RWPE2 (cell line): ENCODE data around the gene SLITRK6.

ENCODE experiments used
- ATAC-seq: fragments of 200-7000 bp; cut with Tn5 transposase; 3 replicates; pipeline ENCODE4 v1.9.1; 2021; ENCODE audit warnings: low read depth
- DNase-seq: peaks from one replicate; pipeline ENCODE4 v3.0.0-alpha.2; 2020; ENCODE audit warnings: low spot score
- H3K27ac ChIP-seq: fragments of 450-650 bp; 2 replicates; pipeline ENCODE4 v1.5.1; 2017; ENCODE audit warnings: mild to moderate bottlenecking; ENCODE audit not compliant: poor library complexity, severe bottlenecking
- H3K27me3 ChIP-seq: fragments of 250-450 bp; sonication (Bioruptor Pico); 2 replicates; pipeline ENCODE4 v1.5.1; 2021; ENCODE audit warnings: mild to moderate bottlenecking, moderate library complexity; ENCODE audit not compliant: insufficient read depth, poor library complexity, severe bottlenecking
- H3K36me3 ChIP-seq: fragments of 250-450 bp; sonication (Bioruptor Pico); 2 replicates; pipeline ENCODE4 v1.5.1; 2020; ENCODE audit warnings: low read depth, mild to moderate bottlenecking, moderate library complexity
- H3K4me1 ChIP-seq: fragments of 250-450 bp; sonication (Bioruptor Pico); 2 replicates; pipeline ENCODE4 v1.5.1; 2021; ENCODE audit warnings: mild to moderate bottlenecking, moderate library complexity; ENCODE audit not compliant: insufficient read depth, poor library complexity, severe bottlenecking
- H3K4me3 ChIP-seq: fragments of 250-450 bp; sonication (Bioruptor Pico); 2 replicates; pipeline ENCODE4 v1.5.1; 2021; ENCODE audit warnings: mild to moderate bottlenecking, moderate library complexity; ENCODE audit not compliant: severe bottlenecking
- H3K9me3 ChIP-seq: fragments of 250-450 bp; sonication (Bioruptor Pico); 2 replicates; pipeline ENCODE4 v1.5.1; 2021; ENCODE audit warnings: mild to moderate bottlenecking, moderate library complexity; ENCODE audit not compliant: severe bottlenecking
- TF ChIP-seq, protein P1 (sequence below): fragments of 450-650 bp; IDR thresholded peaks from one replicate; pipeline ENCODE4 v1.5.1; 2017; ENCODE audit warnings: mild to moderate bottlenecking, moderate library complexity; ENCODE audit not compliant: poor library complexity, severe bottlenecking

The SLITRK6 gene

DNA sequence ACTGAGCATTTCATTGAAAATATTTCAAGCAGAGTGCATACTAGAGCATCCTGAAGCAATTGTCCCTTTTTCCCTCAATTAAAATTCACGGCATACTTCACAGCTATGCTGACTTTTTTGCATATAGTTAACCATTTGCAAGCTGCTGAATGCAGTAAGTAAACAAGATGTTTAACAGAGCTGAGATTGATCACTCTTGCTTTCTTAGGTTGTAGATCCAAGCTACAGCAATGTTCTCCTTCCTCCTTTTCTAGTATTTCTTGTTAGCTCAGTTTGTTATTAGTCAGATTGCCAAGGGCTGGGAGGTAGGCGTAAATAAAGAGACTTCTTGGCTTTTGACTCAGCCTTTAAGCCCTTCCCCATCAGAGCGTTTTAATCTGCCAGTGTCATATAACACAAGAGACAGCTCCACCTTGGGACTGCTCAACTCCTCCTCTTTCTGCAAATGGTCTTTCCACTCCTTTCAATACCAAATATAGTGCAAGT, at the start of gene SLITRK6:
TSS of gene SLITRK6 (minus strand) at position 323 of the 486 bp plus-strand sequence. CDS start 2,911 bp downstream, outside the sequence.
- no peaks in the 10 kb centered on the region for H3K27me3 ChIP-seq
- TF ChIP-seq, protein P1, sequence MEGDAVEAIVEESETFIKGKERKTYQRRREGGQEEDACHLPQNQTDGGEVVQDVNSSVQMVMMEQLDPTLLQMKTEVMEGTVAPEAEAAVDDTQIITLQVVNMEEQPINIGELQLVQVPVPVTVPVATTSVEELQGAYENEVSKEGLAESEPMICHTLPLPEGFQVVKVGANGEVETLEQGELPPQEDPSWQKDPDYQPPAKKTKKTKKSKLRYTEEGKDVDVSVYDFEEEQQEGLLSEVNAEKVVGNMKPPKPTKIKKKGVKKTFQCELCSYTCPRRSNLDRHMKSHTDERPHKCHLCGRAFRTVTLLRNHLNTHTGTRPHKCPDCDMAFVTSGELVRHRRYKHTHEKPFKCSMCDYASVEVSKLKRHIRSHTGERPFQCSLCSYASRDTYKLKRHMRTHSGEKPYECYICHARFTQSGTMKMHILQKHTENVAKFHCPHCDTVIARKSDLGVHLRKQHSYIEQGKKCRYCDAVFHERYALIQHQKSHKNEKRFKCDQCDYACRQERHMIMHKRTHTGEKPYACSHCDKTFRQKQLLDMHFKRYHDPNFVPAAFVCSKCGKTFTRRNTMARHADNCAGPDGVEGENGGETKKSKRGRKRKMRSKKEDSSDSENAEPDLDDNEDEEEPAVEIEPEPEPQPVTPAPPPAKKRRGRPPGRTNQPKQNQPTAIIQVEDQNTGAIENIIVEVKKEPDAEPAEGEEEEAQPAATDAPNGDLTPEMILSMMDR = peak; percentile 41
- H3K9me3 ChIP-seq = no peaks in the 10 kb centered on the region
- H3K27ac ChIP-seq = peak within 1 kb of the TSS; percentile 70
- H3K4me3 ChIP-seq = peak within 1 kb of the TSS; percentile 37
- peaks cover 22% of the 10 kb centered on the region for H3K4me1 ChIP-seq
- H3K36me3 ChIP-seq = peaks cover 31% of the 10 kb centered on the region
- DNase-seq (peak; percentile 60), ATAC-seq (peak; percentile 100)

DNA sequence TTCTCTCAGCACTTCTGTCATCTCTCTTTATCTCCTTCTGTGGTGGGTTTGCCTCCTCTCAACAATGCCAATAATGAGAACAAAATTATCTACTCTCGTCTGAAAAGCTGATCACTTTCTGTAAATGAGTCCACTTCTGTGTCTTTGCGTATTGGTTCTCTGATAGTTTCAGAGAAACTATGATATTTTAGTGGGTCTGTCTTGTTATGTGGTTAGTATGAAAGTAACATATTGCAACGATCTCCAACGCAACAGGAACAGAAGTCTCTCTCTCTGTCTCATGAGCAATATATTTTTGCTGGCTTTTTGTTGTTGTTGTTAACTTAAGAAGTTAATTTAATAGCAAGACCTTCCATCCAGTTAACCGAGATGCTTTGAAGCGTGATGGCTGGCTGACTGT, 47.8 kb upstream of the SLITRK6 start:
- H3K4me1 ChIP-seq = no peaks in the 10 kb centered on the region
- TF ChIP-seq, protein P1 = no peak
- ATAC-seq (no peak), DNase-seq (no peak)
- H3K9me3 ChIP-seq = no peaks in the 10 kb centered on the region
- H3K36me3 ChIP-seq = no peaks in the 10 kb centered on the region
- H3K27me3 ChIP-seq = no peaks in the 10 kb centered on the region
- no peak overlapping the region for H3K27ac ChIP-seq
- H3K4me3 ChIP-seq = no peak overlapping the region

DNA sequence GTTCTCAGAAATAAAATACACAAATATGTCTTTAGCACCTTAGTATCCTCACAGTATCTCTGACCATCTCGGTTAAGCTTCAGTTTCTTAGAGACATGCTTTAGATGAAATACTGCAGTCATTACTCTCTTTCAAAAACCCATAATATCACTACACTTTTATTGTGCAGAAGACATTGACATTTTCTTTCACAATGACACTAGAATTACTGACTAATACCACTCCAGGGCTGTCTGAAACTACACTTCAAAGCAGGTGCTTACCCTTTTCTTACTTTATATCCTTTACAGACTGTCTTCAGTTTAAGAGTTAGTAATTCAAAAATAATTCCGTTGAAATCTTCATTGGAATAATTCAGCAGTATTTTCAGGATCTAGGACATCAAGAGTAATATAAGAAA, 42.2 kb upstream of the SLITRK6 start:
- no peak for ATAC-seq
- Histone ChIP-seq H3K27me3 (no peaks in the 10 kb centered on the region), H3K4me1 (no peaks in the 10 kb centered on the region), H3K9me3 (no peaks in the 10 kb centered on the region), H3K36me3 (no peaks in the 10 kb centered on the region), H3K27ac (no peak overlapping the region), H3K4me3 (no peak overlapping the region)
- TF ChIP-seq, protein P1 = no peak
- DNase-seq = no peak

- Histone ChIP-seq H3K4me3 (no peak overlapping the region), H3K36me3 (no peaks in the 10 kb centered on the region), H3K9me3 (no peaks in the 10 kb centered on the region), H3K27me3 (no peaks in the 10 kb centered on the region), H3K27ac (no peak overlapping the region), H3K4me1 (no peaks in the 10 kb centered on the region)
- no peak for DNase-seq
- ATAC-seq = no peak
- TF ChIP-seq, protein P1 = no peak
These were observed 34.7 kb upstream of the SLITRK6 start for GRCh38 chr13:85833921-85834320.

GRCh38 chr13:85828094-85828684, 29.0 kb upstream of the SLITRK6 start:
- no peak for DNase-seq
- no peaks in the 10 kb centered on the region for H3K9me3 ChIP-seq
- H3K27ac ChIP-seq = no peak overlapping the region
- peaks cover 3% of the 10 kb centered on the region for H3K4me1 ChIP-seq
- H3K27me3 ChIP-seq = no peaks in the 10 kb centered on the region
- H3K4me3 ChIP-seq = no peak overlapping the region
- TF ChIP-seq, protein P1 = peak; percentile 78
- H3K36me3 ChIP-seq = no peaks in the 10 kb centered on the region
- no peak for ATAC-seq
